NCI-H460 (cell line): ENCODE measurements around the gene C15orf62. TPM values are rescaled to one million over a fixed set of nuclear protein-coding genes. Genes with fewer than 3 reads are reported as not detected.

Experiments used
- DNase-seq: peaks from one replicate; pipeline ENCODE4 v3.0.0-alpha.2; 2016; ENCODE audit warnings: low read depth; ENCODE audit errors: extremely low read depth
- total RNA-seq: library from RNA; depleted of rRNA; stranded (reverse); fragments of >200 nt; shearing (Covaris generic); gene quantifications from 2 replicates; pipeline ENCODE4 v1.2.3, GENCODE V29; 2014

C15orf62 gene
- total RNA-seq, 1 experiment from 2014 or later: 0.25 TPM

DNA sequence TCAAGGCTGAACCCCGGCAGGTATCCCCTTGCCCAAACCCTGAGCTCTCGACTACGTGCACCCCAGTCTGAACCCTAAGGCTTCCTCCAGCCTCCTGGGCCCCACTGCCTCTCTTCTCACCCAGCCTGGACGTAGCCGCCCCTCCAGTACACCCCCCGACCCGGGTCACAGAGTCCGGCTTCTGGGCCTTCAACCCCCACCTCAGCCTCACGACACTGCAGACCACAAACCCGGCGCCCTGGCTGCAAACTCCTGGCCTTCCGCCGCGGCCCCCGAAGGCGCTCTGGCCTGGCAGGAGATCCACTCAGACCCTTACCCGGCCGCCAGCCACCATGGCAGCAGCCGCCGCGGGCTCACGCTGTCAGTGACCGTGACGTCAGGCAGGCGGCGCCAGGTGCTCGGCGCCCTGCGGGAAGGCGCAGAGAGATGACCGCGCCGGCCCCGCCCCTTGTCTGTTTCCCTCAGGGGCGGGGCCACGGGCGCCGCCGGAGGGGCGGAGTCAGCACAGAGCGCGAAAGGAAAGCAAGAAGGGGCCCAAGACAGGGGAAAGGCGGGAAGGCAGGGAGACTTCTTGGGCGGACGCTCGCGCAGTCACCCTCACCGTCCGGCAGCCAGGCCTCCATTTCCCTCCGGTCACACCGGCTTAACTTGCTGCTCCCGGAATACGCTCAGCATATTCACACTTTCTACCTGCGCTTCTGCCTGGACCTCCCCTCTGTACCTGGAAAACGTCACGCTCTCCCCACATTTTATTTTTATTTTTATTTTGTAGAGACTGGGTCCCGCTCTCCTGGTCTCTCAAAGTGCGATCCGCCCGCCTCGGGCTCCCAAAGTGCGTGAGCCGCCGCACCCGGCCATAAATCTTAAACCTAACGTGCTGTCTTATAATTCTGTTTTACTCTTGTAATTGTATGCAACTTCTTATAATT lies 14.6 kb upstream of the C15orf62 start, which contains the start of gene RMDN3:
RMDN3 (minus strand) TSS at position 372 of the 929 bp plus-strand sequence. CDS start 471 bp downstream, outside the sequence.
- DNase-seq: peak; percentile 87

DNA sequence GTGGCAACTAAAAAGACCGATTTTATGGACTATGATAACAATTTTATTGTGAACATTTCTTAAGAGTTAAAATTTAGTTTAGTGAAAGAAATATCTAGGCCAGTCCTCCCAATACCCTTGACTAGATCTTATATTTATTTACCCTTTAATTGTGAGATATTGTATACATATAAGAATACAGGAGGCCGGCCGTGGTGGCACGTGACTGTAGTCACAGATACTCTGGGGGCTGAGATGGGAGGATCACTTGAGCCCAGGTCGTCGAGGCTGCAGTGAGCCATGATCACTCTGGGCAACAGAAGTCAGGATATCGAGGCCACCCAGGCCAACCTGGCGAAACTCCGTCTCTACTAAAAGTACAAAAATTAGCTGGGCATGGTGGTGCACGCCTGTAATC lies 14.0 kb upstream of the C15orf62 start:
- DNase-seq: no peak

DNA sequence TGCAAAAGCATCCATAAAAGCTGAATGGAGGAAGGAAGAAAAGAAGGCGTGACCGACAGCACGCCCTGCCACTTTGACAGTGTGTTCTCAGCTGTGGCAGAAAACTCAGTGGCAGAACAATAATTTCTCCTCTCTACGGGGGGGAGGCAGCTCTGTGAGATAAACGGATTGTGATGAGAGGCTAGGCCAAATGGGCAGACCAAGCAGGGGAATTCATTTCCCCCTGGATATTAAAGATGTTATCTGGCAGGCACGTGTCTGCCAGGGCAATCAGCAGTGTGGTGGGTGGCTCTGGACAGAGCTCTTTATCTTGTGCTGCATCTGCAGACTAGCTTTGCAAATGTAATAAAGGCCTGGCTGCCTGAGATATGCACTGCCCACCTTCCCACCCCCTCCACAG lies 12.8 kb upstream of the C15orf62 start:
- no peak for DNase-seq

GRCh38 chr15:40759961-40760360 lies 9.8 kb upstream of the C15orf62 start:
- DNase-seq: no peak

- no peak for DNase-seq
These were observed 6.6 kb upstream of the C15orf62 start for GRCh38 chr15:40762919-40763800.

DNA sequence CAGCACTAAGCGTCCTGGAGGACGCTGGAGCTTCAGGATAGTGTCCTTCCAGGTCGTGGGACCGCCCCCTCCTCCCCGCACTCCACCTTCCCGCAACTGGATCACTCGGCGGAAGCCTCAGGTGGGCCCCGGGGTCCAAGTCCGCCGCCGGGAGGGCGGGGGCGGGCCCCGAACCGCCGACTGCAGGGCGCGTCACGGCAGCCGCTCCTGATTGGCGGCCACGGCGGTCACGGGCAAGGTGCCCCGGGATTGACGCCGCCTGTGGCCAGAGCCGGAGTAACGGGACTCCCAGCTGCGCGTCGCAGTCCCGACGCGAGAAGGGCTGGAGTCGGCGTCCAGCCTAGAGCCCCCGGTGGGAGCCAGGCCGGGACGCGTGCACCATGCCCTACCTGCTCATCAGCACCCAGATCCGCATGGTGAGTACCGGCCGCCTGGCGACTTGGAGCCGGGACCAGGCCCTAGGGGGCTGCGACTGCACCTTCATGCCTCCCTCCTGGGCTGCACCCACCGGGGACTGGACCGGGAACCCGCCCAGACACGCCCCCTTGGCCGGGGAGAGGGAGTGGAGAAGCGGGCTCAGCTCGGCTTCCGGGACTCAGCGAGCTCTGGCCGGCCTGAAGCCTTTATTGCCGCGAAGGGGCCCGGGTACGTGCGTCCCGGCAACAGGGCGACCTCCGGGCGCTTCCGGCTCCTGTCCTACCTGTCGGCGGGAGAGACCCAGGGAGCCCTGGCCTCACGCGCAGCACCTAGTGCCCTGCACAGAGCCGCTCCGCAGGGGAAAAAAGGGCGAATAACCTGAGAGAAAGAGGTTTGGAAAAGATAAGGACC lies 5.8 kb upstream of the C15orf62 start, which contains the start of gene GCHFR:
GCHFR (plus strand) TSS at position 268 of the 828 bp plus-strand sequence; CDS start at position 381, 113 bp downstream.
- peak; percentile 46 for DNase-seq

GRCh38 chr15:40764629-40765103 lies 5.1 kb upstream of the C15orf62 start:
- no peak for DNase-seq

GRCh38 chr15:40766194-40766815 lies 3.5 kb upstream of the C15orf62 start:
- no peak for DNase-seq

DNA sequence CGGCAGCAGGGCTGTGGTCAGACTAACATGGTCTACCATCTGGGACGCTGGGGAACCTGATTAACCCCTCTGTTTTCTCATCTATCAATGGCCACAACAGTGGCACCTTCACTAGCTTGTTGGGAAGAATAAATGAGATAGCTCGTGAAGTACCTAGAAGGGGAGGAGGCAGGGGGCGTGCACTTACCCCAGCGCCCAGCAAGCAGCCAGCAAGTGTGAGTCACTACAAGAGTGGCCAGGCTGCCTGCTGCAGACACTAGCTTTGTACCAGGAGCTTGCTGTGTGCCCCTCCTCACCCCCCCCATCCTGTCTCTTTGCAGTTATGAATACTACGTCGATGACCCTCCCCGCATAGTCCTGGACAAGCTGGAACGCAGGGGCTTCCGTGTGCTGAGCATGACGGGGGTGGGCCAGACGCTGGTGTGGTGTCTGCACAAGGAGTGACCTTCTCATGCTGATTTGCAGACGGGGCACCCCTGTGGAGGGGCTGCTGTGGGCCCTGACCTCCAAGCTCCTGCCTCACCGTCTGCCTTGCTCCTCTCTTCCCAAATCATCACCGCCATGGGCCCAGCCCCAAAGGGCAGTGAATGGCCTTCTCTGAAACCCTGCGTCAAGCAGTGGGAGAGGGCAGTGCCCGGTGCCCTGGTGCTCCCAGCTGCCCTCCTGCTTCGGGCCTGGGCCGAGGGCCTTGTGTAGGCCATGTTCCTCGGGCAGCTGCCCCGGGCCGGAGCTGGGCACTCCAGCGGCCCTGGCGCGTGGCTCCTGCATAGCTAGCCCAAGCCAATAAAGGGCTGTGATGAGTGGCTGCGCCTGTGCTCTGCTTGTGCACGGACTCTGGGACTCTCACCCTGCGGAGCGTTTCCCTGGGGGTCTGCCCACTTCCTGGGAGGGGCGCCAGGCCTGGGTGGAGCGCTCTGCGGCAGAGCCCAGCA lies 2.6 kb upstream of the C15orf62 start:
- DNase-seq: no peak

DNA sequence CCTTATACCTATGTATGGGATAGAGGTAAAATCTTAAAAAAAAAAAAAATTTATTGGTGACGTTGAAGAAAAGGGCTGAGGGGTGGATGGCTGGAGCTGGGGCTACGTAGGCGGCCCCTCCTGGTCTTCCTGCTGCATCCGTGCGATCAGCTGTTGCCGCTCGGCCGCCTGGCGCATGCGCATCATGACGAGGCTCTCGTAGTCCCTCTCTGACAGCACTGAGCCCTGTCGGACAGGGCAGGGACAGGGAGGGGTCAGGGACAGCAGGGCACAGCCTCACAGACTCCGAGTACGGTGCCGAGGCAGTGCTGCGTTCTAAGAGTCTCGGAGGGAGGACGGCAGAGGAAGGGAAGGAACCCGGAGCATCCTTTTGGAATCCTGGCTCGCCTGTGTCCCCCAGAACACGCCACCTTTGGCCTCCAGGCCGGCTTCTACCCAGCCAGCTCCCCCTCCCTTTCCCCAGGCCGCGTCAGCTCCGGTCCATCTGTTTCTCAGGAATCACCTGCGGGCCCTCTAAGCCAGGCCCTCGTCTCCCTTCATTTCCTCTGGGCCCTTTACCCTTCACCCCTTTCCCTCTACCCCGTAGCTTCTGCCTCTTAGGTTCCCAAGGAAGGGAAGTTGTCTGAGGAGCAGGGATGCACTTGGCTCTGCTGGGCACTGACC lies 1.8 kb upstream of the C15orf62 start:
- no peak for DNase-seq

GRCh38 chr15:40768521-40769273 lies 1.1 kb upstream of the C15orf62 start:
- DNase-seq: no peak

- DNase-seq: no peak
These were observed 454 bp downstream of the C15orf62 start for GRCh38 chr15:40770147-40770721.

DNA sequence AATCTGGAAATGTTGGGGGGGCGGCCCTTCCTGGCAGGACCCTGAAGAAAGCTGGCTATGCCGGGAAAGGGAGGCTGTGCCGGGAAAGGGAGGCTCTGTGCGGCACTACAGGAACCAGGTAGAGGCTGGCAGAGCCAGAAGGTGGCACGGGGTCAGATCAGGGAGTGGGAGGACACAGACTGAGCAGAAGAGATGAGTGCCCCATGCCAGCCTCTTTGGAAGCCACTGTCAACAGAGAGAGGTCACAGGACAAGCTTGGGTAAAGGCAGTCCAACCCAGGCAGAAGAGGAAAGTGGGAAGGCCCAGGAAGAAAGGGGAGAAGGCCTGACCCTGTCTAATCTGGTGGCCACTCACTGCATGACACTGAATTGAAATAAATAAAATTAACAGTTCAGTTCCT lies 1.5 kb downstream of the C15orf62 start:
- DNase-seq: no peak

- no peak for DNase-seq
These were observed 2.2 kb downstream of the C15orf62 start for GRCh38 chr15:40772014-40772413.

- DNase-seq: no peak
These were observed 3.7 kb downstream of the C15orf62 start for GRCh38 chr15:40773496-40773895.

- DNase-seq: no peak
These were observed 4.1 kb downstream of the C15orf62 start for GRCh38 chr15:40773902-40774301.

GRCh38 chr15:40775007-40775406 lies 5.2 kb downstream of the C15orf62 start:
- DNase-seq: no peak
